SK-N-SH treated with all-trans-retinoic acid at 6 μM for 48 hours (cell line): ENCODE data around the gene BNC2.
A peak's percentile ranks its signal among the peaks of the same experiment; 100 is the strongest.

Source experiments
- ATAC-seq: fragments of 200-7000 bp; cut with Tn5 transposase; 3 replicates; pipeline ENCODE4 v1.9.1; 2020; ENCODE audit warnings: mild to moderate bottlenecking, moderate library complexity
- ARNTL ChIP-seq: fragments of 450-650 bp; formaldehyde crosslinking; IDR thresholded peaks from 2 replicates; pipeline ENCODE4 v1.5.0; 2020; ENCODE audit warnings: low read depth, mild to moderate bottlenecking, moderate library complexity, borderline replicate concordance
- BACH2 ChIP-seq: fragments of 250-450 bp; sonication (Bioruptor Pico); IDR thresholded peaks from 2 replicates; pipeline ENCODE4 v1.9.0; 2021; ENCODE audit warnings: mild to moderate bottlenecking, borderline replicate concordance
- CSDC2 ChIP-seq: fragments of 250-450 bp; sonication (Bioruptor Pico); IDR thresholded peaks from 2 replicates; pipeline ENCODE4 v1.5.0; 2020; ENCODE audit warnings: mild to moderate bottlenecking, moderate library complexity
- ESRRG ChIP-seq: fragments of 250-450 bp; sonication (Bioruptor Pico); IDR thresholded peaks from 2 replicates; pipeline ENCODE4 v1.6.1; 2021; ENCODE audit warnings: mild to moderate bottlenecking
- GLIS3 ChIP-seq: fragments of 250-450 bp; sonication (Bioruptor Pico); IDR thresholded peaks from 2 replicates; pipeline ENCODE4 v1.5.0; 2020; ENCODE audit warnings: mild to moderate bottlenecking, moderate library complexity
- ISL1 ChIP-seq: fragments of 250-450 bp; sonication (Bioruptor Pico); IDR thresholded peaks from 2 replicates; pipeline ENCODE4 v2.1.2; 2022; ENCODE audit warnings: mild to moderate bottlenecking, moderate library complexity
- OSR1 ChIP-seq: fragments of 250-450 bp; sonication (Bioruptor Pico); IDR thresholded peaks from 2 replicates; pipeline ENCODE4 v1.8.0; 2022; ENCODE audit warnings: moderate library complexity, mild to moderate bottlenecking, inconsistent platforms
- PPARA ChIP-seq: fragments of 250-450 bp; sonication (Bioruptor Pico); IDR thresholded peaks from 2 replicates; pipeline ENCODE4 v1.5.0; 2020; ENCODE audit warnings: mild to moderate bottlenecking, borderline replicate concordance
- RARB ChIP-seq: fragments of 250-450 bp; sonication (Bioruptor Pico); IDR thresholded peaks from 2 replicates; pipeline ENCODE4 v1.8.0; 2021; ENCODE audit warnings: mild to moderate bottlenecking, moderate library complexity
- SNAI2 ChIP-seq: fragments of 250-450 bp; sonication (Bioruptor Pico); IDR thresholded peaks from 2 replicates; pipeline ENCODE4 v1.5.0; 2020; ENCODE audit warnings: mild to moderate bottlenecking, moderate library complexity
- TCF4 ChIP-seq: fragments of 250-450 bp; sonication (Bioruptor Pico); IDR thresholded peaks from 2 replicates; pipeline ENCODE4 v1.8.0; 2021; ENCODE audit warnings: mild to moderate bottlenecking, moderate library complexity, borderline replicate concordance
- TOX ChIP-seq: fragments of 250-450 bp; sonication (Bioruptor Pico); IDR thresholded peaks from 2 replicates; pipeline ENCODE4 v1.8.0; 2021; ENCODE audit warnings: mild to moderate bottlenecking, moderate library complexity, borderline replicate concordance
- ZC3H10 ChIP-seq: fragments of 250-450 bp; sonication (Bioruptor Pico); IDR thresholded peaks from 2 replicates; pipeline ENCODE4 v1.5.1; 2021; ENCODE audit warnings: mild to moderate bottlenecking, moderate library complexity
- ZFP3 ChIP-seq: fragments of 250-450 bp; sonication (Bioruptor Pico); IDR thresholded peaks from 2 replicates; pipeline ENCODE4 v1.5.0; 2020; ENCODE audit warnings: mild to moderate bottlenecking, moderate library complexity
- ZNF70 ChIP-seq: fragments of 450-650 bp; formaldehyde crosslinking; IDR thresholded peaks from 2 replicates; pipeline ENCODE4 v1.5.0; 2020; ENCODE audit warnings: mild to moderate bottlenecking, moderate library complexity
- TF ChIP-seq, protein P1 (sequence below): fragments of 250-450 bp; sonication (Bioruptor Pico); IDR thresholded peaks from 2 replicates; pipeline ENCODE4 v1.5.1; 2020; ENCODE audit warnings: low read depth, mild to moderate bottlenecking, moderate library complexity
- TF ChIP-seq, protein P2 (sequence below): fragments of 250-450 bp; sonication (Bioruptor Pico); IDR thresholded peaks from 2 replicates; pipeline ENCODE4 v1.5.0; 2020; ENCODE audit warnings: mild to moderate bottlenecking, moderate library complexity
- TF ChIP-seq, protein P3 (sequence below): fragments of 250-450 bp; sonication (Bioruptor Pico); IDR thresholded peaks from 2 replicates; pipeline ENCODE4 v1.8.0; 2020; ENCODE audit warnings: mild to moderate bottlenecking, moderate library complexity, borderline replicate concordance
- TF ChIP-seq, protein P4 (sequence below): fragments of 250-450 bp; sonication (Bioruptor Pico); IDR thresholded peaks from 2 replicates; pipeline ENCODE4 v1.5.1; 2021; ENCODE audit warnings: mild to moderate bottlenecking, moderate library complexity
- TF ChIP-seq, protein P5 (sequence below): fragments of 250-450 bp; sonication (Bioruptor Pico); IDR thresholded peaks from 2 replicates; pipeline ENCODE4 v1.8.0; 2021; ENCODE audit warnings: low read depth, mild to moderate bottlenecking, moderate library complexity, borderline replicate concordance

The BNC2 gene

DNA sequence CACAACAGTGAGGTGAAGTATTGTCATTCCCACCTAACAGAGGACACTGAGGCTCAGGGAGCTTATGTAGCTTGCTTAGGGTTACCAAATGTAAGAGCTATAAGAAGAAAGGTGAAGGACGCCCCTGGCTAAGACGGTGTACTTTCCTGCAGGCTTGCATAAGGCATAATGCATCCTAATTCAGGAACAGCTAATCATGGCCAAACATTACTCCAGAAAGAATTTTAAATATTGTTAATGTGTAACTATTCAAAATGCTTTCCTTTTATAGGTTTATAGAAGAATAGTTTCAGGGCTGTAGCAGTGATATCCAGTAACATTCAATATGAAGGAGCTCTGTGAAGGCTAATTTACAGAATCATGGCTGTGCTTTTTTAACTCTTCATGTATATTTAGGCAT, 479.1 kb downstream of the BNC2 start:
- no peak for TF ChIP-seq ISL1 (CRISPR knock-in tag)
- TF ChIP-seq, protein P1, sequence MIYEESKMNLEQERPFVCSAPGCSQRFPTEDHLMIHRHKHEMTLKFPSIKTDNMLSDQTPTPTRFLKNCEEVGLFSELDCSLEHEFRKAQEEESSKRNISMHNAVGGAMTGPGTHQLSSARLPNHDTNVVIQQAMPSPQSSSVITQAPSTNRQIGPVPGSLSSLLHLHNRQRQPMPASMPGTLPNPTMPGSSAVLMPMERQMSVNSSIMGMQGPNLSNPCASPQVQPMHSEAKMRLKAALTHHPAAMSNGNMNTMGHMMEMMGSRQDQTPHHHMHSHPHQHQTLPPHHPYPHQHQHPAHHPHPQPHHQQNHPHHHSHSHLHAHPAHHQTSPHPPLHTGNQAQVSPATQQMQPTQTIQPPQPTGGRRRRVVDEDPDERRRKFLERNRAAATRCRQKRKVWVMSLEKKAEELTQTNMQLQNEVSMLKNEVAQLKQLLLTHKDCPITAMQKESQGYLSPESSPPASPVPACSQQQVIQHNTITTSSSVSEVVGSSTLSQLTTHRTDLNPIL (CRISPR knock-in tag) = no peak
- TF ChIP-seq RARB (CRISPR knock-in tag) = no peak
- no peak for TF ChIP-seq TOX (CRISPR knock-in tag)
- TF ChIP-seq, protein P2, sequence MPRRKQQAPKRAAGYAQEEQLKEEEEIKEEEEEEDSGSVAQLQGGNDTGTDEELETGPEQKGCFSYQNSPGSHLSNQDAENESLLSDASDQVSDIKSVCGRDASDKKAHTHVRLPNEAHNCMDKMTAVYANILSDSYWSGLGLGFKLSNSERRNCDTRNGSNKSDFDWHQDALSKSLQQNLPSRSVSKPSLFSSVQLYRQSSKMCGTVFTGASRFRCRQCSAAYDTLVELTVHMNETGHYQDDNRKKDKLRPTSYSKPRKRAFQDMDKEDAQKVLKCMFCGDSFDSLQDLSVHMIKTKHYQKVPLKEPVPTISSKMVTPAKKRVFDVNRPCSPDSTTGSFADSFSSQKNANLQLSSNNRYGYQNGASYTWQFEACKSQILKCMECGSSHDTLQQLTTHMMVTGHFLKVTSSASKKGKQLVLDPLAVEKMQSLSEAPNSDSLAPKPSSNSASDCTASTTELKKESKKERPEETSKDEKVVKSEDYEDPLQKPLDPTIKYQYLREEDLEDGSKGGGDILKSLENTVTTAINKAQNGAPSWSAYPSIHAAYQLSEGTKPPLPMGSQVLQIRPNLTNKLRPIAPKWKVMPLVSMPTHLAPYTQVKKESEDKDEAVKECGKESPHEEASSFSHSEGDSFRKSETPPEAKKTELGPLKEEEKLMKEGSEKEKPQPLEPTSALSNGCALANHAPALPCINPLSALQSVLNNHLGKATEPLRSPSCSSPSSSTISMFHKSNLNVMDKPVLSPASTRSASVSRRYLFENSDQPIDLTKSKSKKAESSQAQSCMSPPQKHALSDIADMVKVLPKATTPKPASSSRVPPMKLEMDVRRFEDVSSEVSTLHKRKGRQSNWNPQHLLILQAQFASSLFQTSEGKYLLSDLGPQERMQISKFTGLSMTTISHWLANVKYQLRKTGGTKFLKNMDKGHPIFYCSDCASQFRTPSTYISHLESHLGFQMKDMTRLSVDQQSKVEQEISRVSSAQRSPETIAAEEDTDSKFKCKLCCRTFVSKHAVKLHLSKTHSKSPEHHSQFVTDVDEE (CRISPR knock-in tag) = no peak
- no peak for ATAC-seq

DNA sequence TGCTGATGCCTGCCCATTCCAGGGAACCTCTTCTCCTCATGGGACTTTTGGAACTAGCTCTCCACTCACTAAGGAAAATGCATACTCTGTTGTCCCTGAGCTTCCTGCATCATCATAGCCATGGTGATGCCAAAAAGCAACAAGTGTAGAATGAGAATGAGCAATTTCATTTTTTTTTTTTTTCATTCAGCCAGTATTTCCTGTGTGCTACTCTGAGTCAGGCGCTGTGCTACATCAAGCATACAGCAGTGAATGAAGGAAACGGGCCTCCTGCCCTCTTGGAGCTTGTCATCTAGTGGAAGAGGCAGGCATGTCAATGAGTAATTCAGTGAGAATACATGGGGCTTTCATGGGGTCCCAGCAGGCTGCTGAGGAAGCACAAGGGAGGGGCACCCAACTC, 483.1 kb downstream of the BNC2 start:
- TF ChIP-seq, protein P1 (CRISPR knock-in tag) = no peak
- TF ChIP-seq ZC3H10 (CRISPR knock-in tag) (no peak), RARB (CRISPR knock-in tag) (no peak), PPARA (no peak), TCF4 (CRISPR knock-in tag) (no peak), OSR1 (CRISPR knock-in tag) (no peak), TOX (CRISPR knock-in tag) (no peak), ISL1 (CRISPR knock-in tag) (no peak), ARNTL (CRISPR knock-in tag) (no peak), ZFP3 (CRISPR knock-in tag) (no peak), ESRRG (CRISPR knock-in tag) (no peak), GLIS3 (CRISPR knock-in tag) (no peak), CSDC2 (no peak)
- TF ChIP-seq, protein P3, sequence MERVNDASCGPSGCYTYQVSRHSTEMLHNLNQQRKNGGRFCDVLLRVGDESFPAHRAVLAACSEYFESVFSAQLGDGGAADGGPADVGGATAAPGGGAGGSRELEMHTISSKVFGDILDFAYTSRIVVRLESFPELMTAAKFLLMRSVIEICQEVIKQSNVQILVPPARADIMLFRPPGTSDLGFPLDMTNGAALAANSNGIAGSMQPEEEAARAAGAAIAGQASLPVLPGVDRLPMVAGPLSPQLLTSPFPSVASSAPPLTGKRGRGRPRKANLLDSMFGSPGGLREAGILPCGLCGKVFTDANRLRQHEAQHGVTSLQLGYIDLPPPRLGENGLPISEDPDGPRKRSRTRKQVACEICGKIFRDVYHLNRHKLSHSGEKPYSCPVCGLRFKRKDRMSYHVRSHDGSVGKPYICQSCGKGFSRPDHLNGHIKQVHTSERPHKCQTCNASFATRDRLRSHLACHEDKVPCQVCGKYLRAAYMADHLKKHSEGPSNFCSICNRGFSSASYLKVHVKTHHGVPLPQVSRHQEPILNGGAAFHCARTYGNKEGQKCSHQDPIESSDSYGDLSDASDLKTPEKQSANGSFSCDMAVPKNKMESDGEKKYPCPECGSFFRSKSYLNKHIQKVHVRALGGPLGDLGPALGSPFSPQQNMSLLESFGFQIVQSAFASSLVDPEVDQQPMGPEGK = no peak
- TF ChIP-seq, protein P4, sequence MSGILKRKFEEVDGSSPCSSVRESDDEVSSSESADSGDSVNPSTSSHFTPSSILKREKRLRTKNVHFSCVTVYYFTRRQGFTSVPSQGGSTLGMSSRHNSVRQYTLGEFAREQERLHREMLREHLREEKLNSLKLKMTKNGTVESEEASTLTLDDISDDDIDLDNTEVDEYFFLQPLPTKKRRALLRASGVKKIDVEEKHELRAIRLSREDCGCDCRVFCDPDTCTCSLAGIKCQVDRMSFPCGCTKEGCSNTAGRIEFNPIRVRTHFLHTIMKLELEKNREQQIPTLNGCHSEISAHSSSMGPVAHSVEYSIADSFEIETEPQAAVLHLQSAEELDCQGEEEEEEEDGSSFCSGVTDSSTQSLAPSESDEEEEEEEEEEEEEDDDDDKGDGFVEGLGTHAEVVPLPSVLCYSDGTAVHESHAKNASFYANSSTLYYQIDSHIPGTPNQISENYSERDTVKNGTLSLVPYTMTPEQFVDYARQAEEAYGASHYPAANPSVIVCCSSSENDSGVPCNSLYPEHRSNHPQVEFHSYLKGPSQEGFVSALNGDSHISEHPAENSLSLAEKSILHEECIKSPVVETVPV (CRISPR knock-in tag) = no peak
- TF ChIP-seq, protein P2 (CRISPR knock-in tag) = no peak
- ATAC-seq = no peak

DNA sequence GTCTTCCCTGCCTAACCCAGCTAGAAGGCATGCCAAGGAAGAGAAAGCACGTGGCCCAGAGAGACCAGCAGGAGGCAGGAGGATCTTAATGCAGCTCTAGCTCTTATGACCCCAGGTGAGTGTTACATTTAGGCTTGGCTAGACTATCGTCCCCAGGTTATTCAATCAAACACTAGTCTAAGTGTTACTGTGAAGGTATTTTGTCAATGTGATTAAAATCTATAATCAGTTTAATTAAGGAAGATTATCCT, 483.7 kb downstream of the BNC2 start:
- peak; percentile 33; the same call in 2 of the 3 replicates for ATAC-seq
- TF ChIP-seq PPARA (no peak), ZFP3 (CRISPR knock-in tag) (no peak), BACH2 (CRISPR knock-in tag) (no peak), SNAI2 (CRISPR knock-in tag) (no peak), ARNTL (CRISPR knock-in tag) (no peak), ISL1 (CRISPR knock-in tag) (no peak), TOX (CRISPR knock-in tag) (no peak), TCF4 (CRISPR knock-in tag) (no peak), ESRRG (CRISPR knock-in tag) (no peak), RARB (CRISPR knock-in tag) (no peak), ZNF70 (CRISPR knock-in tag) (no peak), OSR1 (CRISPR knock-in tag) (no peak), GLIS3 (CRISPR knock-in tag) (no peak), ZC3H10 (CRISPR knock-in tag) (no peak)
- TF ChIP-seq, protein P5, sequence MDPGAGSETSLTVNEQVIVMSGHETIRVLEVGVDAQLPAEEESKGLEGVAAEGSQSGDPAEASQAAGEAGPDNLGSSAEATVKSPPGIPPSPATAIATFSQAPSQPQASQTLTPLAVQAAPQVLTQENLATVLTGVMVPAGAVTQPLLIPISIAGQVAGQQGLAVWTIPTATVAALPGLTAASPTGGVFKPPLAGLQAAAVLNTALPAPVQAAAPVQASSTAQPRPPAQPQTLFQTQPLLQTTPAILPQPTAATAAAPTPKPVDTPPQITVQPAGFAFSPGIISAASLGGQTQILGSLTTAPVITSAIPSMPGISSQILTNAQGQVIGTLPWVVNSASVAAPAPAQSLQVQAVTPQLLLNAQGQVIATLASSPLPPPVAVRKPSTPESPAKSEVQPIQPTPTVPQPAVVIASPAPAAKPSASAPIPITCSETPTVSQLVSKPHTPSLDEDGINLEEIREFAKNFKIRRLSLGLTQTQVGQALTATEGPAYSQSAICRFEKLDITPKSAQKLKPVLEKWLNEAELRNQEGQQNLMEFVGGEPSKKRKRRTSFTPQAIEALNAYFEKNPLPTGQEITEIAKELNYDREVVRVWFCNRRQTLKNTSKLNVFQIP (CRISPR knock-in tag) = no peak
- TF ChIP-seq, protein P2 (CRISPR knock-in tag) = no peak
